H1 (cell line): ENCODE data around the gene GRAP. TPM values are rescaled to one million over a fixed set of nuclear protein-coding genes. Genes with fewer than 3 reads are reported as not detected.

Experiments used
- polyA plus RNA-seq, 7 experiments: library from polyadenylated mRNA; depleted of rRNA in 3 of 7; stranded (reverse) in 5 of 7; unstranded in 2 of 7; fragments of >200 nt in 5 of 7; fragments of 200-250 nt in 2 of 7; gene quantifications; 1 replicate in 5 of 7; 2 replicates in 1 of 7; 4 replicates in 1 of 7; pipeline versions ENCODE4 v1.2.1 to v1.2.3, GENCODE V29; 2011 to 2013; ENCODE audit warnings: missing spikeins in 2 of 7, mixed read lengths in 2 of 7
- small RNA-seq: library from polyadenylated mRNA; stranded (forward); fragments of <200 nt; extraction: miRNeasy Mini kit (QIAGEN cat#:217004); gene quantifications from one replicate; pipeline ENCODE3, GENCODE V24; 2013; ENCODE audit not compliant: insufficient read depth
- total RNA-seq: library from RNA; stranded (reverse); fragmentation: NEBNext Ultra II Directional; extraction: Animal tissue kit (Norgen Biotek cat#: 25700); gene quantifications from 2 replicates; pipeline ENCODE4 v1.2.1, GENCODE V29; 2021

The GRAP gene
- total and polyA plus RNA-seq, 2 of the 8 experiments (the other 6 are each of a cell fraction or from before 2014, with no cell fraction given) = 0.18 to 0.24 TPM

Small RNA genes within 50 kb of the gene (small RNA-seq; reads per million reads assigned to genes)
- gene AC090286.3 = not detected

Other genes with a start within 250 kb of the GRAP start
- gene PRPSAP2, start 188.8 kb downstream of the GRAP start, total RNA-seq = 48.3 and 50.5 TPM in 2 replicates
- 21.9 and 28.7 TPM in 2 replicates for gene PRPSAP2, start 188.8 kb downstream of the GRAP start, polyA plus RNA-seq (2011; rRNA removed)
- 0.11 TPM in 1 of 2 replicates, not detected in the other for gene SLC5A10, start 94.8 kb downstream of the GRAP start, total RNA-seq
- 0.05 and 0.11 TPM in 2 replicates for gene SLC5A10, start 94.8 kb downstream of the GRAP start, polyA plus RNA-seq (2011; rRNA removed)
- 28.7 and 29.0 TPM in 2 replicates for gene FAM83G, start 42.2 kb downstream of the GRAP start, total RNA-seq
- gene FAM83G, start 42.2 kb downstream of the GRAP start, polyA plus RNA-seq (2011; rRNA removed) = 15.4 and 21.3 TPM in 2 replicates
- gene GRAPL, start 80.6 kb upstream of the GRAP start, total RNA-seq = not detected in 2 replicates
- gene GRAPL, start 80.6 kb upstream of the GRAP start, polyA plus RNA-seq (2011; rRNA removed) = 0.15 and 0.24 TPM in 2 replicates
- gene EPN2, start 190.4 kb upstream of the GRAP start, total RNA-seq = 40.8 and 55.8 TPM in 2 replicates
- gene EPN2, start 190.4 kb upstream of the GRAP start, polyA plus RNA-seq (2011; rRNA removed) = 28.7 and 39.3 TPM in 2 replicates